Smooth muscle cell (in vitro differentiated cells): ENCODE measurements around the gene SYDE1. TPM values are rescaled to one million over a fixed set of nuclear protein-coding genes. Genes with fewer than 3 reads are reported as not detected.

Experiments
- DNase-seq: peaks from one replicate; lab custom pipeline; 2025; ENCODE audit not compliant: unreplicated experiment; lab: John Stamatoyannopoulos, UW
- H2AFZ ChIP-seq: fragments of 200-600 bp; sonication (generic); 2 replicates; pipeline ENCODE4 v1.6.0; 2016; ENCODE audit warnings: antibody characterized with exemption, low read depth, mild to moderate bottlenecking
- H3F3A ChIP-seq: fragments of 200-600 bp; sonication (generic); 2 replicates; pipeline ENCODE4 v1.6.0; 2017; ENCODE audit warnings: antibody characterized with exemption, low read depth
- H3K27ac ChIP-seq: fragments of 200-600 bp; sonication (generic); 2 replicates; pipeline ENCODE4 v1.5.1; 2016; ENCODE audit warnings: low read depth, mild to moderate bottlenecking
- H3K27me3 ChIP-seq: fragments of 200-600 bp; sonication (generic); 2 replicates; pipeline ENCODE4 v1.6.1; 2016; ENCODE audit warnings: low read depth, mild to moderate bottlenecking
- H3K36me3 ChIP-seq: fragments of 200-600 bp; sonication (generic); 2 replicates; pipeline ENCODE4 v1.5.1; 2016; ENCODE audit warnings: low read depth
- H3K4me1 ChIP-seq: fragments of 200-600 bp; sonication (generic); 2 replicates; pipeline ENCODE4 v1.5.1; 2016; ENCODE audit warnings: low read depth
- H3K4me2 ChIP-seq: fragments of 200-600 bp; sonication (generic); 2 replicates; pipeline ENCODE4 v1.6.0; 2016; ENCODE audit warnings: mild to moderate bottlenecking
- H3K4me3 ChIP-seq: fragments of 200-600 bp; sonication (generic); 2 replicates; pipeline ENCODE4 v1.5.1; 2016; ENCODE audit warnings: mild to moderate bottlenecking
- H3K79me2 ChIP-seq: fragments of 200-600 bp; sonication (generic); 2 replicates; pipeline ENCODE4 v1.6.0; 2016; ENCODE audit warnings: low read depth, mild to moderate bottlenecking
- H3K9ac ChIP-seq: fragments of 200-600 bp; sonication (generic); 2 replicates; pipeline ENCODE4 v1.6.0; 2016; ENCODE audit warnings: low read depth
- H3K9me3 ChIP-seq: fragments of 200-600 bp; sonication (generic); replicated peaks from 2 replicates; pipeline ENCODE4 v1.5.1; 2016; ENCODE audit warnings: low read depth
- H4K20me1 ChIP-seq: fragments of 200-600 bp; sonication (generic); 2 replicates; pipeline ENCODE4 v1.6.0; 2016; ENCODE audit warnings: low read depth
- CTCF ChIP-seq: fragments of 200-600 bp; sonication (generic); IDR thresholded peaks from 2 replicates; pipeline ENCODE4 v1.5.1; 2017; ENCODE audit warnings: borderline replicate concordance, mild to moderate bottlenecking, antibody characterized with exemption; ENCODE audit not compliant: insufficient read depth, poor library complexity, severe bottlenecking
- WGBS: methylation state at CpG from one replicate; pipeline ENCODE4 v1.1.7; 2016; ENCODE audit warnings: low lambda C conversion rate; 5-methylcytosine and 5-hydroxymethylcytosine counted together
- polyA plus RNA-seq: library from polyadenylated mRNA; unstranded; fragments of >200 nt; fragmentation: Nextera tagmentation; extraction: Ambion mirVana; gene quantifications from 2 replicates; pipeline ENCODE4 v1.2.1, GENCODE V29; 2016
- total RNA-seq: library from RNA; depleted of rRNA; stranded (reverse); fragments of >200 nt; gene quantifications from 2 replicates; pipeline ENCODE4 v1.2.3, GENCODE V29; 2014

SYDE1 gene
- total and polyA plus RNA-seq, 2 experiments from 2014 or later = 39.3 to 51.6 TPM

- 98% methylated on average over 21 of the region's 21 CpGs for WGBS
- Histone ChIP-seq H3K4me3 (no peak overlapping the region), H2AFZ (no peak overlapping the region), H3K9me3 (no peaks in the 10 kb centered on the region), H3K4me1 (peaks cover 7% of the 10 kb centered on the region), H3F3A (peaks cover 4% of the 10 kb centered on the region), H3K27ac (no peak overlapping the region), H3K4me2 (no peak overlapping the region), H3K27me3 (no peaks in the 10 kb centered on the region), H4K20me1 (no peaks in the 10 kb centered on the region), H3K9ac (no peak overlapping the region), H3K79me2 (peaks cover 19% of the 10 kb centered on the region), H3K36me3 (no peaks in the 10 kb centered on the region)
- TF ChIP-seq CTCF = no peak
- DNase-seq = no peak
These were observed 15.3 kb downstream of the SYDE1 start for GRCh38 chr19:15122331-15123030.

DNA sequence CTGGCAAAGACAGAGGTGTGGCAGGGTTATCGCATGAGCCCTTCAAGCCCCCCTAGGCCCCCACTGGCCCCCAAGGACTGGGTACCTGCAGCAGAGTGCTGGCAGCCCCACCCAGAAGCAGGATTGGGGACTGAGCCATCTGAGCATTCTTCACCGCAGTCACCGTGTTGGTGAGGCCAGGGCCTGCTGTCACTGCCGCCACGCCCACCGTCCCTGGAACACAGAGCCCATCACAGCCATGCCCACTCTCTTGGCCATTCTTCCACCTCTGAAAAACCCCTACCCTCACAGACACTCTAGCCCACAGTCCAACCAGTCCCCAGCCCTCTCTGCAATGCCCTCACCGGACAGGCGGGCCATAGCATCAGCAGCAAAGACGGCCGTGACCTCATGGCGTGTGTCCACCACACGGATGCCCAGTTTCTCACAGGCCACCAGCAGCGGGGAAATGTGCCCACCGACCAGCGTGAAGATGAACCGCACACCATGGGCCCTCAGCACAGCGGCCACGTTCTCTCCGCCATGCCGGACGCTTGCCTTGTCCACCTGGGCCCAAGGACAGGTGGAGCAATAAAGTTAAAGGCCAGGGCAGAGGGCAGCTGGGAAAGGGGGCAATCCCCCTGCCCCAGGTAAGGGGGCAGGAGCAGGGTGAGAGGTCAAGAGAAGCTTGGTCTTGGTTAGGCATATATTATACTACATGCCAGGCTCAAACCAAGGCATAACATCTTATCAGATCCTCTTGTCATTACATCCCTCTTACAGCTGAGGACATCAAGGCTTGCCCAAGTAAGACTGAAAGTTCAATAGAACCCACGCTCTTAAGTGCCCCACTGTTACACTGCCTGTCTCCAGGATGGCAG, 16.1 kb downstream of the SYDE1 start:
- peaks cover 19% of the 10 kb centered on the region for H3K79me2 ChIP-seq
- H3K9me3 ChIP-seq = no peaks in the 10 kb centered on the region
- no peaks in the 10 kb centered on the region for H4K20me1 ChIP-seq
- no peaks in the 10 kb centered on the region for H3K36me3 ChIP-seq
- no peak overlapping the region for H2AFZ ChIP-seq
- H3K27me3 ChIP-seq = no peaks in the 10 kb centered on the region
- no peaks in the 10 kb centered on the region for H3F3A ChIP-seq
- H3K9ac ChIP-seq = no peak overlapping the region
- WGBS = 97% methylated on average over 21 of the region's 22 CpGs
- H3K4me1 ChIP-seq = peaks cover 7% of the 10 kb centered on the region
- no peak for TF ChIP-seq CTCF
- no peak for DNase-seq
- H3K4me2 ChIP-seq = peak overlapping the region; percentile 88
- no peak overlapping the region for H3K4me3 ChIP-seq
- no peak overlapping the region for H3K27ac ChIP-seq

- Histone ChIP-seq H2AFZ (no peak overlapping the region), H3K27ac (peak overlapping the region; percentile 21), H3K4me1 (peaks cover 7% of the 10 kb centered on the region), H3K9ac (no peak overlapping the region), H3K36me3 (no peaks in the 10 kb centered on the region), H3K4me3 (peak overlapping the region; percentile 62), H3F3A (no peaks in the 10 kb centered on the region), H3K79me2 (peaks cover 19% of the 10 kb centered on the region), H4K20me1 (no peaks in the 10 kb centered on the region), H3K9me3 (no peaks in the 10 kb centered on the region), H3K27me3 (no peaks in the 10 kb centered on the region), H3K4me2 (peak overlapping the region; percentile 88)
- DNase-seq = no peak
- WGBS = 86% methylated on average over 5 of the region's 5 CpGs
- TF ChIP-seq CTCF = no peak
These were observed 16.7 kb downstream of the SYDE1 start for GRCh38 chr19:15123900-15124299.
